K562 (cell line): ENCODE results near the gene PFKP. TPM values are rescaled to one million over a fixed set of nuclear protein-coding genes. Genes with fewer than 3 reads are reported as not detected.

ENCODE experiments used
- ATF1 ChIP-seq, 2 experiments: fragments of 450-650 bp in 1 of 2; IDR thresholded peaks; 2 replicates each; pipeline ENCODE4 v1.6.1; 2016; ENCODE audit warnings: missing compliant biosample characterization in 1 of 2, missing genetic modification characterization in 1 of 2
- BRF1 ChIP-seq: IDR thresholded peaks from 3 replicates; pipeline ENCODE4 v1.6.1; 2011; ENCODE audit warnings: borderline replicate concordance, mild to moderate bottlenecking; ENCODE audit not compliant: insufficient read length; ENCODE audit errors: extremely low read depth
- CCNT2 ChIP-seq: IDR thresholded peaks from 2 replicates; pipeline ENCODE4 v1.6.1; 2011; ENCODE audit warnings: borderline replicate concordance, low read depth, mild to moderate bottlenecking, moderate library complexity, mixed read lengths, low read length; ENCODE audit not compliant: insufficient read length; ENCODE audit errors: extremely low read depth
- CEBPG ChIP-seq, 3 experiments: fragments of 200-800 bp in 1 of 3; sonication (Bioruptor generic) in 1 of 3; sonication (generic) in 1 of 3; formaldehyde crosslinking in 1 of 3; IDR thresholded peaks in 2 of 3; conservative IDR thresholded peaks in 1 of 3; 2 replicates each; pipeline versions ENCODE4 v1.6.1 to v1.8.0; 2016 to 2022; ENCODE audit warnings: missing compliant biosample characterization in 2 of 3, missing genetic modification characterization in 2 of 3, mild to moderate bottlenecking in 1 of 3, missing genetic modification reagents in 1 of 3
- CXXC5 ChIP-seq: fragments of 250-450 bp; sonication (Bioruptor Pico); IDR thresholded peaks from 2 replicates; pipeline ENCODE4 v1.8.0; 2022; ENCODE audit warnings: inconsistent platforms, mild to moderate bottlenecking, moderate library complexity
- ESRRA ChIP-seq: fragments of 450-650 bp; IDR thresholded peaks from 2 replicates; pipeline ENCODE4 v1.6.1; 2014; ENCODE audit warnings: low read depth, mild to moderate bottlenecking, moderate library complexity, borderline replicate concordance
- GATAD2B ChIP-seq: fragments of 450-650 bp; IDR thresholded peaks from 2 replicates; pipeline ENCODE4 v1.6.1; 2017; ENCODE audit warnings: mild to moderate bottlenecking, borderline replicate concordance
- HMBOX1 ChIP-seq: sonication (generic); IDR thresholded peaks from 2 replicates; pipeline ENCODE4 v1.6.1; 2016
- HMGXB4 ChIP-seq: sonication (generic); formaldehyde crosslinking; IDR thresholded peaks from 2 replicates; pipeline ENCODE4 v1.8.1; 2023; ENCODE audit warnings: mild to moderate bottlenecking, missing genetic modification reagents
- HSF4 ChIP-seq: fragments of 250-450 bp; sonication (Bioruptor Pico); IDR thresholded peaks from 2 replicates; pipeline ENCODE4 v2.1.2; 2022; ENCODE audit warnings: mild to moderate bottlenecking, moderate library complexity, borderline replicate concordance
- IFI16 ChIP-seq: fragments of 250-450 bp; sonication (Bioruptor Pico); IDR thresholded peaks from 2 replicates; pipeline ENCODE4 v2.1.2; 2022; ENCODE audit warnings: mild to moderate bottlenecking, inconsistent platforms
- JUNB ChIP-seq: fragments of 450-650 bp; formaldehyde crosslinking; conservative IDR thresholded peaks from 2 replicates; pipeline ENCODE4 v1.4.0; 2020; ENCODE audit warnings: mild to moderate bottlenecking
- MLX ChIP-seq, 2 experiments: fragments of 450-650 bp in 1 of 2; sonication (generic) in 1 of 2; formaldehyde crosslinking; conservative IDR thresholded peaks; 2 replicates each; pipeline versions ENCODE4 v1.4.0 to v1.8.1; 2020 to 2022; ENCODE audit warnings: mild to moderate bottlenecking in 1 of 2, missing genetic modification reagents in 1 of 2
- NCOA1 ChIP-seq: fragments of 450-650 bp; IDR thresholded peaks from 2 replicates; pipeline ENCODE4 v1.6.1; 2016; ENCODE audit warnings: low read depth
- NR2C2 ChIP-seq, 2 experiments: fragments of 200-800 bp in 1 of 2; sonication (Bioruptor generic) in 1 of 2; sonication (generic) in 1 of 2; formaldehyde crosslinking in 1 of 2; IDR thresholded peaks; 2 replicates each; pipeline versions ENCODE4 v1.6.1 to v1.8.0; 2016 to 2022; ENCODE audit warnings: mild to moderate bottlenecking in 1 of 2, missing compliant biosample characterization in 1 of 2, missing genetic modification characterization in 1 of 2, missing genetic modification reagents in 1 of 2
- PHF21A ChIP-seq: fragments of 450-650 bp; IDR thresholded peaks from 2 replicates; pipeline ENCODE4 v1.6.1; 2017; ENCODE audit warnings: low read depth, borderline replicate concordance
- RB1 ChIP-seq: fragments of 450-650 bp; IDR thresholded peaks from 2 replicates; pipeline ENCODE4 v1.6.1; 2017; ENCODE audit warnings: low read depth, mild to moderate bottlenecking
- TAF1 ChIP-seq: IDR thresholded peaks from 2 replicates; pipeline ENCODE4 v1.6.1; 2011; ENCODE audit warnings: mild to moderate bottlenecking, low read length, moderate library complexity; ENCODE audit not compliant: insufficient read depth, control insufficient read depth, severe bottlenecking; ENCODE audit errors: extremely low read depth
- TCF7L2 ChIP-seq: fragments of 150-350 bp; IDR thresholded peaks from 2 replicates; pipeline ENCODE4 v1.6.1; 2016; ENCODE audit warnings: low read depth, mild to moderate bottlenecking, low read length, moderate library complexity
- TEAD2 ChIP-seq: fragments of 450-650 bp; IDR thresholded peaks from 2 replicates; pipeline ENCODE4 v1.6.1; 2016; ENCODE audit warnings: missing genetic modification characterization, control low read depth, missing compliant biosample characterization
- WHSC1 ChIP-seq: IDR thresholded peaks from one replicate; pipeline ENCODE4 v1.6.1; 2012; ENCODE audit warnings: low read length, control low read depth, inconsistent platforms
- ZNF165 ChIP-seq: fragments of 250-450 bp; sonication (Bioruptor Pico); IDR thresholded peaks from 2 replicates; pipeline ENCODE4 v1.4.0; 2020; ENCODE audit warnings: borderline replicate concordance
- polyA plus RNA-seq, 8 experiments: library from polyadenylated mRNA; depleted of rRNA in 4 of 8; stranded (reverse) in 5 of 8; unstranded in 3 of 8; fragments of >200 nt; fragmentation: Nextera tagmentation in 2 of 8; fragmentation: Illumina TruSeq in 1 of 8; extraction: Ambion mirVana in 2 of 8; extraction: Trizol in 1 of 8; gene quantifications; 2 replicates each; pipeline versions ENCODE4 v1.2.1 to v1.2.3, GENCODE V29; 2011 to 2014; ENCODE audit warnings: inconsistent platforms in 1 of 8, missing spikeins in 1 of 8
- total RNA-seq, 7 experiments: library from RNA; depleted of rRNA in 6 of 7; stranded (reverse); fragments of >200 nt in 6 of 7; fragmentation: Illumina TruSeq in 2 of 7; extraction: Trizol in 2 of 7; gene quantifications; 2 replicates each; pipeline versions ENCODE4 v1.2.1 to v1.2.3, GENCODE V29; 2011 to 2021; ENCODE audit warnings: low replicate concordance in 1 of 7
- TF ChIP-seq, protein P1 (sequence below): fragments of 450-650 bp; IDR thresholded peaks from 2 replicates; pipeline ENCODE4 v1.6.1; 2016; ENCODE audit warnings: missing biosample characterization, missing genetic modification characterization

PFKP gene
- total and polyA plus RNA-seq, 9 of the 15 experiments (the other 6 are each of a cell fraction or from before 2014, with no cell fraction given): 23.5 to 116 (median 62.1) TPM

DNA sequence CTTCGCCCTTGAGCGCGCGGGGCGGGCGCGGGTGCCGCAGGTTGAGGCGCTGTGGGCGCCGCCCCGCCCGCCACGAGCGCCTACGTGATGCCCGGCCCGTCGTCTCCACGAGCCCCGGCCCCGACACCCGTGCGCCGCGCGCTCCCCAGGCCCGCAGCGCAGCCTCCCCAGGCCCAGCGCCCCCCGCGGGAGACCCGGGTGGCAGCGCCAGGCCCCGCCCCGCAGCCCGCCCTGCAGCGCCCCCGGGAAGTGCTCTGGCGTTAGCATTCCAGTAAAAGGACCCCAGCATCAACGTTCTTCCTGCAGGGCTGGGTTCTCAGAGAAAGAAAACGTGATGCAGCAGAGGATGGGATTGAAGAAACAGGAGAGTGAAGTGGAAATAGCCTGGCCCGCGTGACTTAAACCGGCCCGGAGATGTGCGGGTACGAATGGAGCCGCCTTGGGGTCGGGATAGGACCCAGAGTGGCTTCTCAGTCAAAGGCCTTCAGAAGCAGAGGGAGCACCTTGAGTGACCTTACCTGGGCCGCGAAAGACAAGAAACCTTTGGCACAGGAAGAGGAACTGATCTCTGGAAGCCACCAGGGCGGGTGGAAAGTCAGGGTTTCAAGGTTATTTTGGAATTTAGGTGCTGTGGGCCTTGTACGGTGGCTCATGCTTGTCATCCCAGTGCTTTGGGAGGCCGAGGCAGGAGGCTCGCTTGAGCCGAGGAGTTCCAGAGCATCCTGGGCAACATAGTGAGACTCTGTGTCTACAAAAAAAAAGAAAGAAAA, 1.8 kb downstream of the PFKP start (continued):
- TF ChIP-seq BRF1 (no peak), IFI16 (CRISPR knock-in tag) (no peak), TCF7L2 (no peak), TAF1 (no peak), ESRRA (peak; percentile 24; the same call in 1 of the 2 replicates), HMGXB4 (no peak), NR2C2 (CRISPR knock-in tag; IDR thresholded peaks at IDR 0.05) (no peak), NR2C2 (tag; IDR thresholded peaks at IDR 0.05) (peak; percentile 44), GATAD2B (peak; percentile 41; the same call in 1 of the 2 replicates), NCOA1 (no peak), JUNB (CRISPR knock-in tag) (no peak), RB1 (no peak), ATF1 (CRISPR knock-in tag; IDR thresholded peaks at IDR 0.05) (no peak), ATF1 (tag; IDR thresholded peaks at IDR 0.05) (no peak), CXXC5 (CRISPR knock-in tag) (peak; percentile 16; the same call in 1 of the 2 replicates), MLX (CRISPR knock-in tag; conservative IDR thresholded peaks at IDR 0.05) (no peak), TEAD2 (no peak), PHF21A (no peak), HMBOX1 (no peak), CCNT2 (no peak), CEBPG (CRISPR knock-in tag; IDR thresholded peaks at IDR 0.05) (no peak), CEBPG (tag; conservative IDR thresholded peaks at IDR 0.05 in 1 of 2, IDR thresholded peaks at IDR 0.05 in 1 of 2) (no peak), HSF4 (CRISPR knock-in tag) (no peak), WHSC1 (no peak), ZNF165 (CRISPR knock-in tag) (no peak)
- TF ChIP-seq, protein P1, sequence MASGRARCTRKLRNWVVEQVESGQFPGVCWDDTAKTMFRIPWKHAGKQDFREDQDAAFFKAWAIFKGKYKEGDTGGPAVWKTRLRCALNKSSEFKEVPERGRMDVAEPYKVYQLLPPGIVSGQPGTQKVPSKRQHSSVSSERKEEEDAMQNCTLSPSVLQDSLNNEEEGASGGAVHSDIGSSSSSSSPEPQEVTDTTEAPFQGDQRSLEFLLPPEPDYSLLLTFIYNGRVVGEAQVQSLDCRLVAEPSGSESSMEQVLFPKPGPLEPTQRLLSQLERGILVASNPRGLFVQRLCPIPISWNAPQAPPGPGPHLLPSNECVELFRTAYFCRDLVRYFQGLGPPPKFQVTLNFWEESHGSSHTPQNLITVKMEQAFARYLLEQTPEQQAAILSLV (tag): no peak
